Measurements from ENCODE around the gene COX7A2L.

DNA sequence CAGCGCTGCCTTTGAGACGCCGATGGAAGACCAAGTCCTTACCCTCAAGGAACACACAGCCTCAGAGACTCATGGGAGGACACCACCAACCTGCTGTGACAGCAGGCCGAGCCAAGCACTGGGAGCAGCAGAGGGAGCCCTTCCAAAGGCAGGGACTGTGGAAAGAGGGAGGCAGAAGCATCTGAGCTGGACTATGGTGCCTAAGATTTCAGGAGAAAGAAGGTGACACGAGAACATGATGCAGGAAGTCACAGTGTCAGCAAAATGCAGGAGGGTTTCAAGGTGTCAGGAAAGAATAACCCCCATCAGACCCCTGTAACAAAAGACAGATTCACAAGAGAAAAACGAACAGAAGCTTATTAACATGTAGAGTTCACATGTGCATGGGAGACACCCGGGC, 24.2 kb upstream of the COX7A2L start:
- TF ChIP-seq CTCF (IDR thresholded peaks at IDR 0.05) = no peak
- no peak for TF ChIP-seq EZH2 (IDR thresholded peaks at IDR 0.05; ENCODE audit: borderline replicate concordance, insufficient read depth, low read depth, low read length, poor library complexity, severe bottlenecking)
